GM18861 (cell line): ENCODE measurements around the gene MYH15.

ENCODE experiments used
- ATAC-seq: cut with Tn5 transposase; IDR thresholded peaks from one replicate; pipeline ENCODE4 v1.9.1; 2021; ENCODE audit not compliant: unreplicated experiment

The MYH15 gene

DNA sequence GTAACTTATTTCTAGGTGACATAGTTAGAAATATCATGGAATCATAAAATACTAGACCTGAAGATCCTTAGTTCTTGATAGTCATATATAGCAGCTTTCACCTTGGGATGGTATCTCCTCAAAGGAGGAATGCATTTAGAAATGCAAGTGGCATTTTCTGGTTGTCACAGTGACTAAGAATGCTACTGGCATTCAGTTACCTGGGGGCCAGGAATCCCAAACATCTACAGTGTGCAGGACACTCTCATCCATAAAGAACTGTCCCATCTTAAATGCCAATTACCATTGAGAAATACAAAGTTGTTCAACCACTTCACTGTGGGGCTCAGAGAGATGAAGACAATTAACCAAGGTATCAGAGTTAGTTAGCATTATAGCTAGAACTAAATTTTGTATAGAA lies 36.7 kb downstream of the MYH15 start:
- no peak for ATAC-seq

DNA sequence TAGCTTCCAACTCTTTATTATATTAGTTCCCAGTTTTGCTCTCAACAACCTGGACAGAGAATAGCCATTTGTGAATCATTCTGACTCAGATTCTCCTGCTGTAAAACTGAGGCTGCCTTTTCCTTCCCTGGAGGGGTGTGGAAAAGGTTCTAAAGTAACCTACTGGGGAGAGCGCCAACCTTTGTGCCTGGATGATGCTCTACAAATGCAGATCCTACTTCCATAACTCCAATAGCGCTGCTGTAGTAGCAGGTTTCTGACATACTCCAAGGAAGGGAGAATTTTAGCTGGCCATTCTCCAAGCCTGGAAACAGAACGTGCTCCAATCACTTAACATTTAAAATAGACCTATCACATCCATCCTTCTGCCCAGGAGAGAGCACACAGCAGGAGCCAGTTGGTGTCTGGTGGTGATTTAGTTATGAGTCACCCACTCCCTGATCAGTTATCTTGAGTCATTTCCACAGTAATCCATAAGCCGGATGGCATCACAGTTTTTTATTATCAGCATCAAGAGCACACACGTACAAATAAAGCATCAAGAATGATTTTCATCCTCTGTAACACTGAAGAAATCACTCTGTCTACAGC lies 38.3 kb downstream of the MYH15 start:
- ATAC-seq = no peak

DNA sequence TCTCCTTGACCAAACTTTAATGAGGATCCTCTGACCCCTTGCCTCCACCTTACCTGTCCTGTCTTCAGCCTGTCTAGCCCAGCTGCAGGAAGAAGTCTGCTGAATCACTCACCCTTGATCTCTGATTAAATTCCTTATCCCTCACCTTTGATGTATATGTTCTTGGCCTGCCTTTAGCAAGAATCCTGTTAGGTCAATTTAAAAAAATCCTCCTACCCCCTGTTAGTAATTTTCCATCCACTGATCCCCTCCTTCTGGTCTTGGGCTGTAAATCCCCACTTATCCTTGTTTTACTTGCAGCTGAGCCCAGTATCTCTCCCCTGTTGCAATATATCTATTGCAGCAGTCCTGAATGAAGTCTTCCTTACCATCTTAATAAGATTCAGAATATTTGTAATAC lies 39.0 kb downstream of the MYH15 start:
- ATAC-seq = no peak

DNA sequence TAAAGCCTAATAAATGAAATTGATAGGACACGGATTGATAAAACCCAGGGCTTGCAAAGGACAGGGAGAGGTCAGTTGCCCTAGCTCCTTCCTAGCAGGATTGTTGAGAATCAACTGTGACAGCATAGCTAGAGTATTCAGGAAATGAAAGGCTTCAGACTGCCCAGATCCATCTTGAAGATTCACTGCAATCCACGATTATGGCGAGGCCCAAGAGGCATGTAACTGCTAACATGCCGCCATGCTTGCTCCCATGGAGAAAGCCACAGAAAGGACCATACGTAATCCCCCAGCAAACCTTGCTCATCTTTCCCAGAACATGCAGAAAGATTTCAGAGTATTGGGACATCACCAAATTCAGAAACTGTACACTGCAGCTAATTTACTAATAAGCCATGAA lies 41.3 kb downstream of the MYH15 start:
- ATAC-seq = no peak

DNA sequence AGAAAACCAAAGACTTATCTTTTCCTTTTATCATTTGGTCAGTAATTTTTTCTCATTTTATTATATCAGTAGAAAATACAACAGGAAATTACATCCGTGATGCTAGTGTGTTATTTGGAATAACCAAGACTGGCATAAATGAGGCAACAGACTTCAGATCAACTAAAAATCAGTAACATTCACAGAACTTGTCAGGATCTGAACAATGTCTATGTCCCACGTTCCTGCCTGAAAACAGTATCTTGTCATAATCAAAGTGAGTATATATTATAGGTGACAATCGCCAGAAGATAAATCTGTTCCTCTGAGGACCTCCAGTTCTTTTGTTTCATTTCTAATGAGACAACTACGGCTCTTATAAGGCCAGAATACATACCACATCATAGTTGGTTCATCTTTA lies 41.8 kb downstream of the MYH15 start:
- ATAC-seq = no peak

DNA sequence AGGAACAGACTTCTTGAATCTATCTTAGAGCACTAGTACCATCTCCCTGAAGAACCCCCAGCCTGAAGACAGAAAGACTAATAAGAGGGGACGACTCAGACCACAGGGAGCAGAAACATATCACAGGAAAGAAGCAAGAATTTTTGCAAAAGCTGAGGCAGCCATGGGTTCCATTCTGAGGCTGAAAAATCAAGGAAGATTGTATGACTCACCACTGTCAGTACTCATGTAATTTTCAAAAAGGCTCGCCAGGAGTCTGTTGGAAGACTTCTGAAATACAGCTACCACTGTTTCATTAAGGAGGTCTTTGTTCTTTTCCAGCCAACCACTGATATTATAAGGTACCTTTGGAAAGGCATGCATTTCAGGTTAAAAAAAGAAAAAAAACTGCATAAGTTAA lies 47.5 kb downstream of the MYH15 start:
- ATAC-seq = no peak

DNA sequence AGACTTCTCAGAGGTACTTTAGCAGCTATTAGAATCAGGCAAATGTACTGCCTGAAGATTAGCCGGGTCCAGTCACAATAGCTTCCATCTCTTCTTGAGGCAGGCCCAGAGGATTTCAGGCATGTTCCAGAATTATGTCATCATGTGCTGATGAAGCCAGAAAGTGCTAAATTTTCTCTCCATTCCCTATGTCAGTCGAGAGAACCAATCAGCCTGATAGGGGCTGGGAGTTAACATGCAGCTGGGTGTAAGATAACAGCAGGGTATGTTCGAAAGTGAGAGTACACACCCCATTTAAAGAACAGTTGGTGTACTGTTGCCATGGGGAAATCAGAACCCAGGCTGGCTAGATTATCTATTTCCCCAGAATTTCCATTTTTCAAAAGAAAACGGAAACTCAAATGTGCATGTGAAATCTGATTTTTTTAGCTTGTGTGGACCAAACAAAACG lies 48.7 kb downstream of the MYH15 start:
- no peak for ATAC-seq

DNA sequence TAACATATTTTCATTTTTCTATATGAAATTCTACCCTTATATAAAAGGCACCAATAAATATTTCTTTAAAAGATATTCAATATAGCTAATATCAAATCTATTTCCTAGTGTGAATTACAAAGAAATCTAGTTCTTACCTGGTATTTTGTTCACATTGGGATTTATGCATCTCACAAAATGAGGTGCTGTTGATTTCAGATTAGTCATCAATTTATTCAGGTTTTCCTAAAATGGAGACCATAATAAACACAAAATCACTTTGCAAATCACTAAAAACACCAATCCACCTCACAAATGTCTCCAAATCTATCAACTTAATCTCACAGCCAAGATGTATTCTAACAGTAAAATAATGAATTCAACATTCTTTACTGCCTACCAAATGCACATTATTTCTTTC lies 51.2 kb downstream of the MYH15 start:
- no peak for ATAC-seq

DNA sequence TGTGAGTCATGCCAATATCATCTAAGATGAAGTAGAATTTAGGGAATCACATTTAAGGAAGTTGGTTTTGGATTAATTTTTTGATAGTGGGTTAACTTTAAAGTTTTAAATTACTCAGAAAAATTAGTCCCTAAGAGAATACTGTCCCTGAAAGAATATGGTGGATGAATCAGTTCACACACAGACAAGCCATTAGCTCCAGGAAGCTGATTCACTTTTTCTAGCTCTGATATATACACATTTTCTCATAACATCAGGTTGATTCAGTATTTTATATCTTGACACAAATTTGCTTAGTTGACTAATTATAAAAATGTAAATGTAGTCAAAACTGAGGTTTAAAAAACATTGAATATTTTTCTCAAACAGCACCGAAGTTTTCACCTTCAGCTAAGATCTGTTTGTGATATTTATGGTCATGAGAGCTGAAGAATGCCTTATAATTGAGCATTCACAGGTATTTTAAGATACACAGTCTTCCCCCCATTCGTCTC lies 55.1 kb downstream of the MYH15 start:
- no peak for ATAC-seq

DNA sequence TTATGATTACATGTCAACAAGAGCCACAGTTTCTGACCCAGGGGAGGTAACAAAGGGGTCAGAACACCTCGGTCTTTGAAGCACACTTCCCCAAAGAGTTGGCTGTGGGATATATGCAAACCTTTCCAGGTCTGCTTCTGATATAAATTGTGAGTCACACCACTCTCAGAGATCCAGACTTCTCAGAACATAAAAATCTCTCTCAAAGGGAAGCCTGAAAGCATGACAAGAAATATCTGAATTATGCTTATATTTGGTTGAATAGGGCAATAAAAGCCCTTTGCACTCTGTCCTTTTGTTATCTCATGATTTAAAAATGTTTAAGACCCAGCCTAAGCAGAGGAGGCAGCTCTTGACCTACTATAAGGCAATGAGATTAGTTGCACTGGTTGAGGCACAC lies 56.8 kb downstream of the MYH15 start:
- no peak for ATAC-seq

DNA sequence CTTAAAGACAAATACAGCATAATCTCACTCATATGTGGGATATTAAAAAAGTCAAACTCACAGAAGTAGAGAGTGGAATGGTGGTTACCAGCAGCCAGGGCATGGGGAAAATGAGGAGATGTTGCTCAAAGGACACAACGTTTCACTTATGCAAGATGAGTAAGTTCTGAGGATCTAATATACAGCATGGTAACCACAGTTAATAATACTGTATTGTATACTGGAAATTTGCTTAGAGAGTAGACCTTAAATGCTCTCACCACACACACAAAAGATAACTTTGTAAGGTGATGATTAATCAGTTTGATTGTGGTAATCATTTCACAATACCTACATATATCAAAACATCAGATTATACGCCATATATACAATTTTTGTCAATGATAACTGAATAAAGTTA lies 60.0 kb downstream of the MYH15 start:
- no peak for ATAC-seq

DNA sequence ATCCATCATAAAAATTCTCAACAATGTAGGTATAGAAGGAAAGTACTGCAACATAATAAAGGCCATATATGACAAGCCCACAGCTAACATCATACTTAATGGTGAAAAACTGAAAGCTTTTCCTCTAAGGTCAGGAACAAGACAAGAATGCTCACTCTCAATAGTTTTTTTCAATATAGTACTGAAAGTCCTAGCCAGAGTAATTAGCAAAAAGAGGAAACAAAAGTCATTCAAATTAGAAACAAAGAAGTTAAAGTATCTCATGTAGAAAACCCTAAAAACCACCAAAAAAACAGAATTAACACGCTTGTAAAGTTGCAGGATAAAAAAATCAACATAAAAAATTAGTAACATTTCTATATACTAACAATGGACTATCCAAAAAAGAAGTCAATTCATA lies 61.8 kb downstream of the MYH15 start:
- ATAC-seq = no peak

DNA sequence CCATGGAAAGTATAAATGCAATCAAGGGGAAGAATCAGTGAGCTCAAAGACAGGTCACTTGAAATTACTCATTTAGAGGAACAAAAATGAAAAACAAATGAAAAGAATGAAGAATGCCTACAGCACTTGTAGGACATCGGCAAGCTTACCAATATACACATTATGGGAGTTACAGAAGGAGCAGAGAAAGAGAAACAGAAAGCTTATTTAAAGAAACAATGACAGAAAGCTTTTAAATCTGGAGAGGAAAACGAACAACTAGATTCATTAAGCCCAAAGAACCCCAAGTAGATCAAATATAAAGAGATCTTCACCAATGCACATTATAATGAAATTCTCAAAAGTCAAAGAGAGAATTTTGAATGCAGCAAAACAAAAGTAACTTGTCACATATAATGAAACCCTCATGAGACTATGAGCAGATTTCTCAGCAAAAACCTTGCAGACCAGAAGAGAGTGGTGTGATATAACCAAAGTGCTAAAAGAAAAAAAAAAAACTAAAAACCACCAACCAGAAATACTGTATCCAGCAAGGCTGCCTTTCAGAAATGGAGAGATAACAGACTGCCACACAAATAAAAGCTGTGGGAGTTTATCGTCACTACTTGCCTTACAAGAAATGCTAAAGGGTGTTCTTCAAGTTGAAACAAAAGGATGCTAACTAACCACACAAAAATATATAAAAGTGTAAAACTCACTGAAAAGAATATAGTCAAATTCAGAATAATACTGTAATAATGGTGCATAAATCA lies 63.1 kb downstream of the MYH15 start:
- no peak for ATAC-seq

DNA sequence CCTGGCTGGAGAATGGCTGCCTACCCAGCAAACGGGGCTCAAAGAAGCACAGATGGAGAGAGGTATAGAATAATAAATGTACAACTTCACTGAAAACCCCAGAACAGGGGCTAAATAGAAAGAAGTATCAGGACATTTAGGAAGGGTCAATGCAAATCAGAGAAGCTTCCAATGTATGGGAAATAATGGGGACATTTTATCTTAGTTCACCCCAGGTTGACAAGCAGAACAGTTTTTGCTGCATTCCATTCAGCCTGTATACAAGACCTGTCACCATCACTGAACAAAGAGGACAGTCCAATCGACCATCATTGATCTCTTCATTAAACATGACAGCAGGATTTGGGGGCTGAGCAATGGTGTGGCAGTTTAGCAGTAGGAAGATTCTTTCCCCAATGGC lies 68.1 kb downstream of the MYH15 start:
- ATAC-seq = no peak

DNA sequence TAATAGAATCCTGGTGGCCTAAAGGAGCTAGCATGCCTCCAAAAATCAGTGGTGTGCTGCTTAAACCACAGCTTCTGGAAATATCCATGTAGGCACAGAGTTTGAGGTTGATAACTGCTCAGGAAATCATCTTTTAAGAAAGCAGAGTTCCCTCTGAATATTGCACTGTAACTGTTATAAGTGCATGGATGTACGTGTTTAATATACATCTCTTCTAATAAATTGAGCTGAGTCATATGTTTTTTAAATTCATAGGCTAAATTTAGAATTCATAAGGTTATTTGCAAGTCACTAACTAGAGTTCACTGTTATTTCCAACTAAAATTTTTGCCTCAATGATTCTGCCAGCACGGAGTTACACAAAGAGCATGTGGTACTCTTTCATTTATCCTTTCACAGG lies 68.9 kb downstream of the MYH15 start:
- ATAC-seq = no peak

DNA sequence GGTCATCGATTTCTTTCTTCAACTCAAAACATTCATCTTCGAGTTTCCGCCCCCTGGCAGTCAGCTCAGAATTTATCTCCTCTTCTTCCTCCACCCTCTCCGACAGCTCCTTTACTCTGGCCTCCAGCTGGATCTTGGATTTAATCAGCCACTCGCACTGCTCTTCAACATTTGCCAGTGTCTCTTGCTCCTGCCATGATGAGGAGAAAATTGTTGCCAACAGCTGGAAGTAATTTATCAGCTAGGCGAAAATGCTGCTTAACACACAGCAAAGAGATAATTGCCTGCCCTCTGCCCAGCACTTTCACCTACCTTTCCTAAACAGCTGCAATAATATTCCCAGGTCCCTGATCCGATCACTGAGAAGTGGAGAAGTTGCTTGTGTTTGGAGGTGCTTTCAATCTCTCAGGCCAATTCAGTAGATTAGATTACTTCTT lies 69.3 kb downstream of the MYH15 start:
- ATAC-seq = no peak

DNA sequence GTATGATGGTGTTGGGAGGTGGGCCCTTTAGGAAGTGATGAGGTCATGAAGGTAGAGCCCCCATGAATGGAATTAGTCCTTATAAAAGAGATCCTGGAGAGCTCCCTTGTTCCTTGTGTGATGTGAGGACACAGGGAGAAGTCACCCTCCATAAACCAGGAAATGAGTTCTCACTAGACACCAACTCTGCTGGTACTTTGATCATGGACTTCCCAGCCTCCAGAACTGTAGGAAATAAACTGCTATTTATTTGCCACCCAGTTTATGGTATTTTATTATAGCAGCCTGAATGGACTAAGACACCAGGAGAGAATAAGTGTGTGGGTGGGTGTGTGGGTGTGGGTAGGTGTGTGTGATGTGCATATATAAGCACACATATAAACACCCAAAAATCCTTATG lies 71.9 kb downstream of the MYH15 start:
- no peak for ATAC-seq

DNA sequence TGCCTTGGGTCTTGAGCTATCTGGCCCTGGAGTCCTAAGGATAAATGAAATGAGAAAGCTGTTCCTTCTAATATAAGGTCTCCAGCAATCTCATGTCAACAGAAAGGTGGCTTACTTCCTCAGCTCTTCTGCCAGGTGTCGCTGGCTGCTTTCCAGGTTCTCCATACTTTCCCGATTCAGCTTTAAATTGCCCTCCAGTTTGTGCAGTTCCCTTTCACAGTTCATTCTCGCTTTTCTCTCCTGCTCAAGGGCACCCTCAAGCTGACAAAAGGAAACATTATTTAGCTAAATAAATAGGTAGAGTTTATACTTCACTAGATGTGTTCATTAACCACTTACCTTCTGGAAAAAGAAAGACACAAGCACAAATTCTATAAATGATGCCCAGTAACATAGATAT lies 73.0 kb downstream of the MYH15 start:
- no peak for ATAC-seq

DNA sequence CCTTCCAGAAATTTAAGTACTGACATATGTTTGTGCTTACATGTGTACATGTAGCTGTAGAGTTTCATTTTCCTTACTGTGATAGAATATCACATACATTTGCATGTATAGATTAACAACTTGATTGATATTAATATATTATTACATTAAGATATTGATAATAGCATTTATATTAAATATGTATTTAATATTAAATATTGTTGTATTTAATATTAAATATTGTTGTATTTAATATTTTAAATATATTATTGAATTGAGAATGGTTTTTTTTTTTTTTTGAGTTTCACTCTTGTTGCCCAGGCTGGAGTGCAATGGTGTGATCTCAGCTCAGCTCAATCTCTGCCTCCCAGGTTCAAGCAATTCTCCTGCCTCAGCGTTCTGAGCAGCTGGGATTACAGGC lies 76.5 kb downstream of the MYH15 start:
- ATAC-seq = no peak

DNA sequence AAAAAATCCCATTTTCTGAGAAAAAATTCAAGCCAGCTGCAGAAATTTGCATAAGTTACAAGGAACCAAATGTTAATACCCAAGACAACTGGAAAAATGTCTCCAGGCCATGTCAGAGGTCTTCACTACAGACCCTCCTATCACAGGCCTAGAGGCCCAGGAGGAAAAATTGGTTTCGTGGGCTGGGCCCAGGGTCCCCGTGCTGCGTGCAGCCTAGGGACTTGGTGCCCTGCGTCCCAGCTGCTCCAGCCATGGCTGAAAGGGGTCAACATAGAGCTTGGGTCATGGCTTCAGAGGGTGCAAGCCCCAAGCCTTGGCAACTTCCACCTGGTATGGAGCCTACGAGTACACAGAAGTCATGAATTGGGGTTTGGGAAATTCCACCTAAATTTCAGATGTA lies 78.0 kb downstream of the MYH15 start:
- no peak for ATAC-seq

DNA sequence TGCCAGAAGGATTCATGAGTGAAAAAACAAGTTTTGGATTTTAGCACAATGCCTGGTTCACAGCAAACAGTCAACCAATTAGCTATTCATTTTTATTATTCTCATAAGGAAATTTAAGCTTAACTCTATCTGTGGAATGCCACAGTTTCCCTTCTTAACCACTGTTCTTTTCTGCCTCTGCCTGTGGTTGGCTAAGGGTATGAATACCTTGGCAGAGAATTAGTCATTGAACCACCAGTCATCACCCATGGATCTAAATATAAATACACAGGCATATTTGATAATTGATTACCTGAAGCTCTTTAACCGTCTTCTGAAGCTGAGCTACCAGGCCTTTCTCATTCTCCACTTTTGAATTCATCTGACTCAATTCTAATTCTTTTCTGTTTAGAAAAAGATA lies 79.9 kb downstream of the MYH15 start:
- no peak for ATAC-seq

DNA sequence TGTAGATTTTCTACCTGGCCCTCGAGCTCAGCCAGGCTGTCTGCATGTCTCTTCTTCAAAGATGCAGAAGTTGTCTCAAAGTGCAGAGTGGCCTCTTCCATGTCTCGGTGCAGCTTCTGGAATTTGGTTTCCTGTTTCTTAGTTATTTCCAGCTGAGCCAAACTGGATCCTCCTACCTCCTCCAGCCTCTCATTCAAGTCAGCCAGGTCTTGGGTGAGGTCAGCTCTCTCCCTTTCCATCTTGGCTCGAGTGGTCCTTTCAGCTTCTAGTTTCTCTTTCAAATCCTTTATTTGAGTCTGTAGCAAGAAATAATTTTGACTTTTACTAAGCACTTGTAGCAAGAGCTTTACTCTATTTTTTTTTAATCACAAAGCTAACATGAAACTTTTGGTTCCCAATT lies 81.8 kb downstream of the MYH15 start:
- no peak for ATAC-seq

DNA sequence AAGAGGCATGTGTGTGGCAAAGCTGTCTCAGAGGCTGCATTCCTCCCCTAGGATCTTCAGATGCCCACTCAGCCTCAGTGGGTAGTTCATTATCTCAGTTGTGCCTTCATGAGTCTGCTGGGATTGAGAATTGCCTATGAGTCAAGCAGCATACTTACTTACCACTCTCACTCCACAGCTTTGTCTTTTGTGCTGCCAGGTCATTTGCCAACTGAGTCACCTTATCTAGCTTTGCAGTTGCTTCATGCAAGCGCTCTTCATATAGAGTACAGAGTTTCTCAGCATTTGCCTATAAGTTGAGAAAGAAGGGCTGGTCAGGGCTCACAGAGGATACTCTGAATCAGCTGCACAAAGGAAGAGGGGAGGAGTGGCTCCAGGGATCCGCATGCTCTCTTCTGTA lies 89.5 kb downstream of the MYH15 start:
- no peak for ATAC-seq
